GM19193 (cell line): ENCODE results near the gene CC2D1B.

ENCODE experiments used
- POLR2A ChIP-seq: IDR thresholded peaks from 4 replicates; pipeline ENCODE4 v1.6.1; 2011; ENCODE audit not compliant: insufficient read depth, insufficient read length; ENCODE audit errors: extremely low read depth

Gene CC2D1B

GRCh38 chr1:52345252-52345651, 20.8 kb downstream of the CC2D1B start:
- no peak for TF ChIP-seq POLR2A

DNA sequence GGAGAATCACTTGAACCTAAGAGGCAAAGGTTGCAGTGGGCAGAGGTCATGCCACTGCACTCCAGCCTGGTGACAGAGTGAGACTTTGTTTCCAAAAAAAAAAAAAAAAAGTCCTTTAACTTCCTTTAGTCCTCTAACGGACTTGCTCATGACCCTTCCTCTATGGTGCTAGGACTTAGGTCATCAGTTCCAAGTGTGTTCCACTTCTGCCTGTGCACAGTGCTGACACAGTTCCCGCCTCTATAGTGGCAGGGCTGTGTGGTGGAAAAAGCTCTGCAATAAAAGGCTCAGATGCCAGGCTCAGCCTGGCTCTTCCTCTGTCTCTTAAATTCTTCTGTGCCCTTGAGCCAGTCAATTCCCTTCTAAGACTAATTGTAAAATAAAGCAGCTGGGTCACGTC, 22.0 kb downstream of the CC2D1B start:
- TF ChIP-seq POLR2A, result no peak

DNA sequence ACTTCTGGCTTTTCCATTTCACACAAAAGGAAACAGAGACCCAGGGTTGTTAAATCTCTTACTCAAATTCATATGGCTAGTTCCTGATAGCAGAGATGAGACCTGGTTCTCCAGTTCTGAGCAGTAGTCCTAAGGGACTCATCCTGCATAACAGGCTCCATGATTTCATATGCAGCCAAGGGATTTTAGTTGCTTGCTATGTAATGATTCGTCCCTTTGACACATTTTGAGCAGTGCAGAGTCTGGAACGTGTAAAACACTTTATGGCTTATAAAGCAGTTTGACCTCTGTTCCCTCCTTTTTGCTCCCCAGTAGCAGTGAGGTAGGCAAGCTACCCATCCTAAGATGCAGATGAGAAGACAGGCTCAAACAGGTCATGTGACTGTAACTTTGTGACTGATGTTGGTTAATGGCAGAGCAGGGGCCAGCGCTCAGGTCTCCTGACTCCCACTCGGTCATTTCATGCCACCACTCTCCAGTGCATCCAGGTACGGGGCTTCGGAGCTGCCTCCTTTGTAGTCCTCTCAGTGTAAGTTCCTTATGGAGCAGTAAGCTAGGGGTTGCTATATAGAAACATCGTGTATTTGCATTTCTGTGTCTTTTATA, 24.2 kb downstream of the CC2D1B start:
- no peak for TF ChIP-seq POLR2A

DNA sequence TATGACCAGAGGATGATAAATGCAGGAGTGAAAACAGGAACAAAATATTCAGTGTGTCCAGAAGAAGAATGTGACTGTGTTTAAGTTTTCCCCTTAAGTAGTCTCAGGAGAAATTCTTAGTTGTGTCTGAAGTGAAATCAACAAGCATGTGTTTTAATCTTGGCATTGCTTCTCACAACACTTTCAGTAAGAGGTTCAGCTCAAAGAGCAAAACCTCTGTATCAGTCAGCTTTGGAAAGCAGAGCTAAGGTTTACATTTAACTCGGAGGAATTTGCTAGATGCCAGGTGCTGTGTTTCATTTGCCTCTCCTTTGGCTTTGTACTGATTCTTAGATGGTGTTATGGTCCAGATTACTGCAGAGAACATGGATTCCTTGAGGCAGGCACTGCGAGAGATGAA, 28.6 kb downstream of the CC2D1B start:
- no peak for TF ChIP-seq POLR2A

- no peak for TF ChIP-seq POLR2A
Measured at GRCh38 chr1:52334906-52335528, 31.0 kb downstream of the CC2D1B start.

- TF ChIP-seq POLR2A, result no peak
Measured at GRCh38 chr1:52332411-52332810, 33.6 kb downstream of the CC2D1B start.

GRCh38 chr1:52328615-52329014, 37.4 kb downstream of the CC2D1B start:
- TF ChIP-seq POLR2A, result no peak

DNA sequence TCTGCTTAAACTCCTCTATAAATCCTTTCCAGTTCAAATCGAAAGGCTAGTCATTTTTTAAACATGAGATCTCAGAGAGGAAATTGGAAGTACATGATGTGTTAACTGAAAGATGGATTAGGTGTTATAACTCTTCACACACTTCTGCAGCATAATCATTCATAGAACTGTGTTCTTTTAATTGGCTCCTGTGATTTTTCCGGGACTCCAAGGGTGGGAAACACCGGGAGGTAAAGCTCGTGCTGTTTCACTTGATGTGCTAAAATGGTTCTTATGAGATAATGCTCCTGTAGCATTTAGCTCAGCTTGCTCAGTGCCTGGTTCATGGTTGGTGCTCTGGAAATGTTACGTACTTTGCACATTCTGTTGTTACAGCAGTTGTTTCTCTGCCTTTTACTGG, 40.2 kb downstream of the CC2D1B start:
- no peak for TF ChIP-seq POLR2A

- no peak for TF ChIP-seq POLR2A
Measured at GRCh38 chr1:52323731-52324130, 42.3 kb downstream of the CC2D1B start.

GRCh38 chr1:52321061-52321460, 44.9 kb downstream of the CC2D1B start:
- no peak for TF ChIP-seq POLR2A

DNA sequence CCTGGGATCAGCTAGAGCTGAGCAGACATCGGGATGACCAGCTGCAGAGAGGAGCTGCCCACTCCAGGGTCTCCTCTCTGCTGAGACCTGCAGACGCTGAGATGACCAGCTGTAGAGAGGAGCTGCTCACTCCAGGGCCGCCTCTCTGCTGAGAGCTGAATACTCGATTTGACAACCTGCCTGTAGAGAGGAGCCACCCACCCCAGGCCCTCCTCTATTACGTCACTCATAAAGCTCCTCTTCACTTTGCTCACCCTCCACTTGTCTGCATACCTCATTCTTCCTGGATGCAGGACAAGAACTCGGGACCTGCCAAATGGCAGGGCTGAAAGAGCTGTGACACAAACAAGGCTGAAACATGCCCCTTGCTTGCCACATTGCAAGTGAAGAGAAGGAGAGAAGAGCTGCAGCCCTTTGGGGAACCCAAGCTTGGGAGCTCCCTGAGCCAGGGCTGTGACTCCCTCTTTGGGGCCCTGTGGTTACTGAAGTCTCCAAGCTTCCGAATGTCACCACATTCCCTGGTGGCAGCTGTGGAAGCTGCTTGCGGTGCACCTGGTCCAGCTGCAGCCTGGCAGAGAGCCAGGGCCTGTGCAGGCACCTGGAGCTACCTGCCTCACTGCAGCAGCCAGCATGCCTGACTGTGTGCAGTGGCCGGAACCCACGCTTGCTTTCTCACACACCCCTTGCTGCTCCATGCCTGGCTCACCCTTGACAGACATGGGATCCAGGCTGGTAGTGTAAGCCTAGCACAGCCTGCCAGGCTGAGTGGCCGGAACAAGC, 59.6 kb downstream of the CC2D1B start:
- TF ChIP-seq POLR2A, result no peak

GRCh38 chr1:52305417-52306226, 60.4 kb downstream of the CC2D1B start:
- no peak for TF ChIP-seq POLR2A
